Hepatocyte (in vitro differentiated cells): Measurements from ENCODE around the gene NDEL1.

Experiments used
- CTCF ChIP-seq: fragments of 200-600 bp; sonication (generic); IDR thresholded peaks from 2 replicates; pipeline ENCODE4 v1.5.1; 2016; ENCODE audit warnings: antibody characterized with exemption, mild to moderate bottlenecking; ENCODE audit not compliant: poor library complexity
- EZH2 ChIP-seq: fragments of 200-600 bp; sonication (generic); IDR thresholded peaks from 2 replicates; pipeline ENCODE4 v1.6.1; 2016; ENCODE audit warnings: antibody characterized with exemption, mild to moderate bottlenecking, borderline replicate concordance
- EZH2phosphoT487 ChIP-seq: fragments of 200-600 bp; sonication (generic); IDR thresholded peaks from one replicate; pipeline ENCODE4 v1.6.1; 2018; ENCODE audit warnings: antibody characterized with exemption, mild to moderate bottlenecking, low read depth, moderate library complexity; ENCODE audit not compliant: unreplicated experiment, severe bottlenecking

- TF ChIP-seq CTCF (no peak), EZH2 (no peak), EZH2phosphoT487 (no peak)
Observed at GRCh38 chr17:8506145-8506544, 70.5 kb downstream of the NDEL1 start.
